ENCODE measurements around the gene HELQ.
"Not testable (repeated sequence)": the region's sequence is repeated elsewhere in the genome, so short reads cannot be mapped to it uniquely, and the experiment has no call there.

Gene HELQ

GRCh38 chr4:83418211-83418610 is 37.4 kb downstream of the HELQ start:
- no peak for DNase-seq

- DNase-seq, result no peak
Measured at GRCh38 chr4:83417566-83417965, 38.1 kb downstream of the HELQ start.

GRCh38 chr4:83413676-83414075 is 41.9 kb downstream of the HELQ start:
- no peak for DNase-seq

GRCh38 chr4:83408908-83409307 is 46.7 kb downstream of the HELQ start:
- no peak for DNase-seq

- no peak for DNase-seq
Measured at GRCh38 chr4:83405844-83406816, 49.5 kb downstream of the HELQ start.

- DNase-seq, result not testable (repeated sequence)
Measured at GRCh38 chr4:83398158-83398557, 57.5 kb downstream of the HELQ start.

- DNase-seq, result no peak
Measured at GRCh38 chr4:83393908-83394307, 61.7 kb downstream of the HELQ start.

- no peak for DNase-seq
Measured at GRCh38 chr4:83392562-83392961, 63.1 kb downstream of the HELQ start.

GRCh38 chr4:83390944-83391343 is 64.7 kb downstream of the HELQ start:
- DNase-seq, result no peak

GRCh38 chr4:83389756-83390505 is 65.7 kb downstream of the HELQ start:
- DNase-seq, result no peak

GRCh38 chr4:83389037-83389720 is 66.4 kb downstream of the HELQ start:
- no peak for DNase-seq

GRCh38 chr4:83388313-83388676 is 67.3 kb downstream of the HELQ start:
- DNase-seq, result peak; percentile 27

- no peak for DNase-seq
Measured at GRCh38 chr4:83387476-83388312, 67.9 kb downstream of the HELQ start.

- no peak for DNase-seq
Measured at GRCh38 chr4:83387012-83387411, 68.6 kb downstream of the HELQ start.

GRCh38 chr4:83382850-83383249 is 72.8 kb downstream of the HELQ start:
- no peak for DNase-seq

- no peak for DNase-seq
Measured at GRCh38 chr4:83381173-83381572, 74.5 kb downstream of the HELQ start.

- peak; percentile 37 for DNase-seq
Measured at GRCh38 chr4:83378419-83378818, 77.2 kb downstream of the HELQ start.

GRCh38 chr4:83372931-83373330 is 82.7 kb downstream of the HELQ start:
- no peak for DNase-seq

- no peak for DNase-seq
Measured at GRCh38 chr4:83371936-83372335, 83.7 kb downstream of the HELQ start.

GRCh38 chr4:83371235-83371634 is 84.4 kb downstream of the HELQ start:
- DNase-seq, result no peak

- DNase-seq, result no peak
Measured at GRCh38 chr4:83370640-83370906, 85.0 kb downstream of the HELQ start.

- DNase-seq, result no peak
Measured at GRCh38 chr4:83369831-83370639, 85.6 kb downstream of the HELQ start.

Data from activated CD4-positive, alpha-beta T cell treated with anti-CD3 and anti-CD28 coated beads for 48 hours (primary cell).